Immature natural killer cell (primary cell): ENCODE measurements around the gene KCNJ9. TPM values are rescaled to one million over a fixed set of nuclear protein-coding genes. Genes with fewer than 3 reads are reported as not detected.

ENCODE experiments used
- DNase-seq, 3 donors: peaks; one replicate each; pipeline ENCODE4 v3.0.0; 2022; ENCODE audit warnings: mixed read lengths in 1 of 3
- H3K27ac Mint-ChIP-seq, 6 donors: one replicate each; pipeline ENCODE4 v1.8.0; 2020; ENCODE audit warnings: mixed read lengths in 6 of 6, mild to moderate bottlenecking in 5 of 6, inconsistent platforms in 4 of 6, moderate library complexity in 3 of 6
- H3K27me3 Mint-ChIP-seq, 3 donors: one replicate each; pipeline ENCODE4 v1.8.0; 2020 to 2021; ENCODE audit warnings: low read depth in 3 of 3, mild to moderate bottlenecking in 3 of 3, mixed read lengths in 3 of 3, moderate library complexity in 3 of 3, inconsistent platforms in 1 of 3
- H3K36me3 Mint-ChIP-seq, 3 donors: one replicate each; pipeline ENCODE4 v1.8.0; 2020; ENCODE audit warnings: mixed read lengths in 3 of 3, inconsistent platforms in 2 of 3, mild to moderate bottlenecking in 2 of 3
- H3K4me1 Mint-ChIP-seq, 2 donors: one replicate each; pipeline ENCODE4 v1.8.0; 2020; ENCODE audit warnings: inconsistent platforms in 2 of 2, mild to moderate bottlenecking in 2 of 2, mixed read lengths in 2 of 2, moderate library complexity in 1 of 2
- H3K4me3 Mint-ChIP-seq, 5 donors: one replicate each; pipeline ENCODE4 v1.8.0; 2020; ENCODE audit warnings: mild to moderate bottlenecking in 5 of 5, mixed read lengths in 5 of 5, inconsistent platforms in 3 of 5, moderate library complexity in 3 of 5
- H3K9me3 Mint-ChIP-seq, 6 donors: one replicate each; pipeline ENCODE4 v1.8.0; 2020; ENCODE audit warnings: mild to moderate bottlenecking in 6 of 6, mixed read lengths in 6 of 6, inconsistent platforms in 4 of 6, moderate library complexity in 3 of 6
- polyA plus RNA-seq, 3 donors: library from polyadenylated mRNA; unstranded; fragments of 300-500 nt; fragmentation: Illumina TruSeq; gene quantifications; one replicate each; pipeline ENCODE4 v1.2.3, GENCODE V29; 2021

Gene KCNJ9
- polyA plus RNA-seq, 3 donors from 2014 or later, result not detected

DNA sequence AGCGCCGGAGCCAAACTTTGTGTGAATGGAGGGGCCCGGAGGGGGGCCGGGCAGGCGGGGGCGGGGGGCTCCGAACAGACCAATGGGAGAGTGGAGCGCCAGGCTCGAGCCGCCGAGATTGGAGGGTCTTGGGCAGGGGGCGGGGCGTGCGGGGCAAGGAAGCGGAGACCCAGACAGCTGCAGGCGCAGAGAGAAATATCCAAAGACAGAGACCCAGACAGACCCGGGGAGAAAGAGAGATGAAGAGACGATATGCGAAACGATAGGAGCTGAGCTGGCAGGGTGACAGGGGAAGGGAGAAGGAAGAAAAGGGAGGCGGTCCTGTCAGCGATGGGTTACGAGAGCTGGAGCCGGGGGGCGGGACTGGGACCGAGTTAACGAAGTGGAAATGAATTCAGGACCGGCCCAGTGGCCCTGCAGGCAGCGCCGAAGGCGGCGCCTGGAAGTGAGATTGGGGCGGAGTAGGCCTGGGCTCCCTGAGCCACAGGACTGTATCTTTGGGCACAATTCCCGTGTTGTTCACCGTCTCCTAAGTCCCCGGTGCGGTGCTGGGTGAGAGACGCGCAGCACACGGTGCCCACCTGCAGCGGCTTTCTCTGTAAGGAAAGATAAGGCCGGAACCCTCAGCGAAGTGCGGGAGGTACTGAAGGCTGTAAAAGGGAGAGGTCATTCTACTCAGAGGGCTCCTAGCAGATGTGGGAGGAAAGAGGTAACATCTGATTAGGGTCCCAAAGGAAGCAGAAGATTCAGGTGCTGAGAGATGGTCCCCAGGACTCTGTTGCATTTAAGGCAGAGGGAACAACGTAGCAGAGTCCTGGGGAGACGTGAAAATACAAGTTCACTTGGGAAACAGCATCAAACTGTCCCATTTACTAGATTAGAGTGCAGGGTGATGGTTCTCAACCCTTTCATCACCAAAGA is 10.8 kb upstream of the KCNJ9 start:
- Mint-ChIP-seq H3K27ac (peak overlapping the region in 3 of 6 donors; percentile 32 to 67 (median 41)), H3K4me3 (peak overlapping the region; percentile 83 to 94 (median 91)), H3K36me3 (no peaks in the 10 kb centered on the region), H3K4me1 (peaks cover 8 to 9% of the 10 kb centered on the region in 2 donors), H3K9me3 (peaks cover 0 to 2% (median 0%) of the 10 kb centered on the region in 6 donors), H3K27me3 (peaks cover 7 to 11% (median 10%) of the 10 kb centered on the region in 3 donors)
- DNase-seq, result peak; percentile 62 to 69 (median 66)

DNA sequence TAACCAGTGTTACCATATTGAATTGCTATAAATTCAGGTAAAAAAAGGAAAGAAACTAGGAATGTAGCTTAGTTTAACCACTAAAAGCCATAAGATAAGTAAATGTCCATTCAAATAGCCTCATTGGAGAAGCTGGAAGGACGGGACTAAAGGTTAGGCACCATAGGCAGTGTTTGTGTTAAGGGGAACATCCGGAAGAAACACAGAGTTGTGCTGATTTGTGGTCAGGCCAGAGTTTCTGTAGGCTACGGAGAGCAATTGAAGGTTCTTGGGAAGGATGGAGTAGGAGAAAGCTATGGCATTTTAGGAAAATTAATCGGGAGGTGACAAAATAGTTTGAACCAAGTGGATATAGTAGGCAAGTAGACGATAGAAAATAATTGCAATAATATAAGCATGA is 10.0 kb upstream of the KCNJ9 start:
- no peaks in the 10 kb centered on the region for H3K36me3 Mint-ChIP-seq
- H3K27me3 Mint-ChIP-seq, result peaks cover 8 to 11% (median 9%) of the 10 kb centered on the region in 3 donors
- no peak overlapping the region for H3K27ac Mint-ChIP-seq

DNA sequence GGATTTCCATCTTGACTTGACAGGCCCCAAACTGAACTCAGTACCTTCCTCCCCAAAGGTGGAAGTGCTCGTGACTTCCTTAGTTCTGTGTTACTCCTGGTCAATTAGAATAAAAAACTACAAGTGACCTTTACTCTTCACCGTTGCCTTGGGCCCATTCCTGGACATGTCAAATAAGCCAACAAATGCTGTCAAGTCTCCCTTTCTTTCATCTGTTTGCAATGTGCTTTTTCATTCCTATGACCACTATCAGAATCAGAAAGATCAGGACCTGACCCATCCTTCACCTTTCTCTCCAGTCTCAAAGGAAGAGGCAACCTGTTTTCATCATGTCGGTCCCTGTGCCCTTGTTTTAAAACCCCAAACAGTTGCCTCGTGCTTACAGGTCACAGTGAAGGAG is 6.5 kb upstream of the KCNJ9 start:
- H3K9me3 Mint-ChIP-seq, result peaks cover 0 to 2% (median 0%) of the 10 kb centered on the region in 6 donors
- no peak overlapping the region for H3K27ac Mint-ChIP-seq
- peaks cover 9 to 13% (median 12%) of the 10 kb centered on the region in 3 donors for H3K27me3 Mint-ChIP-seq
- no peak for DNase-seq
- no peaks in the 10 kb centered on the region for H3K36me3 Mint-ChIP-seq
- no peak overlapping the region for H3K4me3 Mint-ChIP-seq
- peaks cover 7 to 9% of the 10 kb centered on the region in 2 donors for H3K4me1 Mint-ChIP-seq

More for the DNA sequence above, 10.0 kb upstream of the KCNJ9 start:
- DNase-seq, result no peak
- Mint-ChIP-seq H3K9me3 (peaks cover 0 to 2% (median 0%) of the 10 kb centered on the region in 6 donors), H3K4me3 (no peak overlapping the region), H3K4me1 (peaks cover 8 to 9% of the 10 kb centered on the region in 2 donors)

DNA sequence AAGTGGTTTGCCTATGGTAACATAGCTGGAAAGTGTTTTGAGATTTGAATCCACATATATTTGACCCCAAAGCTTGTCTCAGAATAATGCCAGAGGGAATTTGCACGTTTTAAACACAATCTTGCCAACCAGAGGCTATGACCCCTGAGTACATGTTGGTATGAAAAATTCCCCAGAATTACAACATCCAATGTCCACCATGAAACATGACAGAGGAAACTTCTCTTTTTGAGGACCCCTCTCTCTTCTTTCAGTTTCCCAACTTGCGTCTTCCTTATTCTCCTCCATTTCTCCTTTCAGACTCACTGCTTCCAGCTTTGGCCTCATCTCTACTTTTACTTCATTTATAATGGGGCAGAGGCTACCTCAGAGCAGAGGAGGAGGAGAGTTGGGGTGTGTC is 5.5 kb upstream of the KCNJ9 start:
- peaks cover 0 to under 1% of the 10 kb centered on the region in 2 donors for H3K4me1 Mint-ChIP-seq
- H3K27ac Mint-ChIP-seq, result no peak overlapping the region
- H3K4me3 Mint-ChIP-seq, result no peak overlapping the region
- peaks cover 0 to 2% (median 0%) of the 10 kb centered on the region in 6 donors for H3K9me3 Mint-ChIP-seq
- peaks cover 10 to 17% (median 11%) of the 10 kb centered on the region in 3 donors for H3K27me3 Mint-ChIP-seq
- no peak for DNase-seq
- no peaks in the 10 kb centered on the region for H3K36me3 Mint-ChIP-seq

DNA sequence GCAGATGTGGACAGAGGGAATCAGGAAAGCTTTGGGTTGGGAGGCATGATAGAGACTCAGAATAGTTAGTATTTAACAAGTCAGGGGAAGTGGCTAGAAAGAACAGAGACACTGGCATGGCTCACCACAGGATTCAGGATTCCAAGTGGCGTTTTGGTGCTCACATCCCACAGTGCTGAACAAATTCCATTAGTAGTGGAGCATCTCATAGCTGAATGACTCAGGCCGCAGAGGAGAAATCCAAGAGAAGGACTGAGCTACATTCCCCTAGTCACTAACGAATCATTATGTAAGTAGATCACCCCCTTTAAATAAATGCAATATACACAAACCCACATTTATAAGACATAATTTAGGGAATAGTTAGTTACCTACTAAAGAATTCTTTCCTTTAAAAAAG is 5.0 kb upstream of the KCNJ9 start:
- H3K27me3 Mint-ChIP-seq, result peaks cover 10 to 21% (median 11%) of the 10 kb centered on the region in 3 donors
- no peak overlapping the region for H3K27ac Mint-ChIP-seq

DNA sequence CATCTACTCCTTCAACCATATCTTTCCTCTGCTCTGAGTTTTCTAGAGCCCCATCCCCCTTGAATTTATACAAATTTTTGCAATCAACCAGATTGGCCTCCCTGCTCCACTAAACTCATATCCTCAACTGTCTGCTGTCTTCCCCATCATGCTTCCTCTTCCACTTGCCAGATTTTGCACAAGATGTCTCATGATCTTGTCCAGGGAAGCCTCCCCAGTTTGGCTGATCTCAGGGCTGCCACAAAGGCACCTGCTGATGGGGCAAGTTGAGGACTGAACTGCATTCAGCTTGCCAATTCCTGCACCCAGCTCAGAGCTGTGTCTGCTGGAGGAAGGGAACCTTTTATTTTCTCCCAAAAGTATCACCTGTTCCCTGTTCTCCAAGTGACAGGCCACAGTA is 3.9 kb upstream of the KCNJ9 start:
- Mint-ChIP-seq H3K27me3 (peaks cover 12 to 21% (median 21%) of the 10 kb centered on the region in 3 donors), H3K4me1 (no peaks in the 10 kb centered on the region), H3K27ac (no peak overlapping the region), H3K9me3 (no peaks in the 10 kb centered on the region), H3K36me3 (no peaks in the 10 kb centered on the region), H3K4me3 (no peak overlapping the region)
- DNase-seq, result no peak

More for the DNA sequence above, 5.0 kb upstream of the KCNJ9 start:
- no peak for DNase-seq
- Mint-ChIP-seq H3K4me1 (no peaks in the 10 kb centered on the region), H3K36me3 (no peaks in the 10 kb centered on the region), H3K4me3 (no peak overlapping the region), H3K9me3 (peaks cover 0 to 2% (median 0%) of the 10 kb centered on the region in 6 donors)

DNA sequence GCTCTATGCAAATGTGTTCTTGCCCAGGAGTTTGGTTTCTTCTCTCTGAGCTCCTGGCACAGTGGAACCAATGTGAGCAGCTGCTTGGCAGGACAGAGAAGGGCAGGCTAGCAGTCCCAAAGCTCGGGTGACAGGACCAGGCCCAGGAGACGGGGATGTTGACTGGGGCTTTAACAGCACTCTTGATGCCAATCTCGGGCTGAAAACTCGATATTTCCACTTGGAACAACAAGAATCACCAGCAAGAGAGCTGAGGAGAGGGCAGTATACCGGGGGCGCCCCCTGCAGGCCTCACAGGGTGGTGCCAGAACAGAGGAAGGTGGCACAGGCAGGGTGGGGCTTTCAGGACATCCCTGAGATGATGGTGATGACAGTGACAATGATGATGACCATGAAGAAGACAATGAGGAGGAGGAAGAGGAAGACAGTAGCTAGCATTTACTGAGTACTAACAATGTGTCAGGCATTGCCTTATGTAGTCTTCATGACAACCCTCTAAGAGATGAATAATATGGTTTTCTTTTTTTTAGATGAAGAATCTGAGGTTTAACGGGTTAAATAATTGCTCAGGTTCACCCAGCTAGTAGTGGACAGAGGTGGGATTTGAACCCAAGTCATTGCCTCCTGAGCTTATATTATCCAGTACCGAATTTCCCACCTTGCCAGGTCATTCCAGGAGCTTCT is 2.7 kb upstream of the KCNJ9 start:
- peak; percentile 26 to 46 (median 30) for DNase-seq
- H3K9me3 Mint-ChIP-seq, result no peaks in the 10 kb centered on the region
- no peak overlapping the region for H3K4me3 Mint-ChIP-seq
- H3K27ac Mint-ChIP-seq, result no peak overlapping the region
- H3K4me1 Mint-ChIP-seq, result no peaks in the 10 kb centered on the region
- H3K36me3 Mint-ChIP-seq, result no peaks in the 10 kb centered on the region
- H3K27me3 Mint-ChIP-seq, result peaks cover 17 to 26% (median 24%) of the 10 kb centered on the region in 3 donors

DNA sequence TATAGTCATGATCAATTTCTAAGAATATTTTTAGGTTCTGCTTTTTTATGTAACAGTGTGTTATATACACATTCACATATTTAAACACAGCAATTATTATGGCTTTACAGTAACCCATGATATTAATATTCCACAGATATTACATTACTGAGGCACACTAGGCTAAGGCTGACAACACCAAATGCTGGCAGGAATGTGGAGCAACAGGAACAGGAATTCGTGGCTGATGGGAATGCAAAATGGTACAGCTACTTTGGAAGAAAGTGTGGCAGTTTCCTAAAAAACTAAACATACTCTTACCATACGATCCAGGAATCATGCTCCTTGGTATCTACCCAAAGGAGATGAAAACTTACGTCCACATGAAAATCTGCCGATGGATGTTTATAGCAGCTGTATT is 1.9 kb upstream of the KCNJ9 start:
- DNase-seq, result no peak
- peaks cover 17 to 27% (median 25%) of the 10 kb centered on the region in 3 donors for H3K27me3 Mint-ChIP-seq
- no peak overlapping the region for H3K27ac Mint-ChIP-seq

DNA sequence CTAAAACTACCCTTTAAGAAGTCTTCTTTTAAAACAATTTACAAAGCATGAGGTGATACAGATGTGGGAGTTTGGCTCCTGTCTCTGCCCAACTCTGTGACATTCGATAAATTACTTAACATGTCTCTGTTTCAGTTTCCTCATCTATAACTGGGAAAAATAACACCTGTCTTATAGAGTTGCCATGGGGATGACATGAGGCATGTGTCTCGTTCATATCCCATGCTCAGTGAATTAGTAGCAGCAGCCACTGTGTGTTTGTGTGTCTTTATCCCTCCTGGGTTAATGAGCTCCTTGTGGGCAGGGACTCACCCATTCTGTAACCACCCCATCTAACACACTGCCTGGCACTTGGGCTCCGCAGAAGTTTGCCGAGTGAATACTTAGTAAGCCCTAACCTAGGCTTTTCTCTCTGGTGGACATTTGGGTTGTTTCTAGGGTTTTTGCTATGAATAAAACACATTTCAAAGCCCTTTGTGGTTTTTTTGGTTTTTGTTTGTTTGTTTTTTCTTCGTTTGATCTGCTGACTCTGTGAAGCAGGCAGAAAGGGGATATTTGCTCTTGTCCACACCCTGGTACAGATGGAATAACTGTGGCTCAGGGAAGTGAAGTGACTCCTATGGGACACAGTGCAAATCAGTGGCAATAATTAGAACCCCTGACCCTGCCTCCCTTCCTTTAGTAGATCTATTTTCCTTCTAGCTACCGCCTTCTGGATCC is 797 bp upstream of the KCNJ9 start:
- no peak overlapping the region for H3K27ac Mint-ChIP-seq
- no peaks in the 10 kb centered on the region for H3K9me3 Mint-ChIP-seq
- H3K36me3 Mint-ChIP-seq, result peaks cover 0 to 2% (median 0%) of the 10 kb centered on the region in 3 donors
- H3K27me3 Mint-ChIP-seq, result peaks cover 19 to 28% (median 27%) of the 10 kb centered on the region in 3 donors
- no peak overlapping the region for H3K4me3 Mint-ChIP-seq
- no peak for DNase-seq
- H3K4me1 Mint-ChIP-seq, result peaks cover 4 to 10% of the 10 kb centered on the region in 2 donors

More for the DNA sequence above, 1.9 kb upstream of the KCNJ9 start:
- Mint-ChIP-seq H3K9me3 (no peaks in the 10 kb centered on the region), H3K4me1 (peaks cover 4% of the 10 kb centered on the region in 2 donors), H3K36me3 (no peaks in the 10 kb centered on the region), H3K4me3 (no peak overlapping the region)

DNA sequence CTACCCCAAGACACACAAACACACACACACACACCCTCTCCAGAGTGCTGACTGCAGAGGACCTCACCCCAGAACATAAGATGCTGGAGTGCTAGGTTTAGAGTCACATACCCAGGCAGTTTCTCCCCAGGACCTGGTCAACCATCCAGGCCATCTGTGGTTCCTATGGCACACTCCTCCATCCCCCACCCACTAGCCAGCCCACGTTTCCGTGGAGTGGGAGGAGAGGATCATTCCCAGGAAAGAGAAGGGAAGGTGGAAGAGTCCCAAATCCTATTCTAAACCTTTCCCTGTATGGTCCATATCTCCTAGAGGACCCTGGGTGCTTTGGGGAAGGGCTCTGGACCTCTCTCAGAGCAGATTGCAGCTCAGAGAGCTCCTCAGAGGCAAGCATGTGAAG is 1.1 kb downstream of the KCNJ9 start:
- Mint-ChIP-seq H3K36me3 (peaks cover 0 to 11% (median 5%) of the 10 kb centered on the region in 3 donors), H3K4me1 (peaks cover 4 to 11% of the 10 kb centered on the region in 2 donors), H3K27me3 (peaks cover 21 to 23% (median 22%) of the 10 kb centered on the region in 3 donors), H3K27ac (no peak overlapping the region), H3K4me3 (peak overlapping the region in 4 of 5 donors; percentile 22 to 45 (median 36)), H3K9me3 (no peaks in the 10 kb centered on the region)
- DNase-seq, result no peak

DNA sequence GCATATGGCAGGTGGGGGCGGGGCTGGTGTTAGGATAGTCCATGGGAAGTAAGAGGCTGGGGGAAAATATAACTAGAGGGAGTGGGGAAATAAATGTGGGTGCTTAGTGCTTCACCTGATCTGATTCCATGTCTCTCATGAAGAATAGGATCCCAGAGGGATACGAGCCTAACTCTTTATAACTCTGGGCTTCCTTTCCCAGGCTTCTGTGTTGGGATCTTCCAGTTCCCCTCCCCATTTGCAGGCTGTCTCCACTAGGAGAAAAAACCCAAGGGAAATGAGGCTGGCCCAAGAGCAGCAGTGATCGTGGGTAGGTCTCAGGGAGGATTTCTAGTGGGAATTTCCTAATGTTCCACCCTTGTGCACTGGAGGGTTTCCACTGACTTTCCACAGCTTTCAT is 1.6 kb downstream of the KCNJ9 start:
- H3K27ac Mint-ChIP-seq, result no peak overlapping the region
- peaks cover 21 to 23% (median 22%) of the 10 kb centered on the region in 3 donors for H3K27me3 Mint-ChIP-seq

DNA sequence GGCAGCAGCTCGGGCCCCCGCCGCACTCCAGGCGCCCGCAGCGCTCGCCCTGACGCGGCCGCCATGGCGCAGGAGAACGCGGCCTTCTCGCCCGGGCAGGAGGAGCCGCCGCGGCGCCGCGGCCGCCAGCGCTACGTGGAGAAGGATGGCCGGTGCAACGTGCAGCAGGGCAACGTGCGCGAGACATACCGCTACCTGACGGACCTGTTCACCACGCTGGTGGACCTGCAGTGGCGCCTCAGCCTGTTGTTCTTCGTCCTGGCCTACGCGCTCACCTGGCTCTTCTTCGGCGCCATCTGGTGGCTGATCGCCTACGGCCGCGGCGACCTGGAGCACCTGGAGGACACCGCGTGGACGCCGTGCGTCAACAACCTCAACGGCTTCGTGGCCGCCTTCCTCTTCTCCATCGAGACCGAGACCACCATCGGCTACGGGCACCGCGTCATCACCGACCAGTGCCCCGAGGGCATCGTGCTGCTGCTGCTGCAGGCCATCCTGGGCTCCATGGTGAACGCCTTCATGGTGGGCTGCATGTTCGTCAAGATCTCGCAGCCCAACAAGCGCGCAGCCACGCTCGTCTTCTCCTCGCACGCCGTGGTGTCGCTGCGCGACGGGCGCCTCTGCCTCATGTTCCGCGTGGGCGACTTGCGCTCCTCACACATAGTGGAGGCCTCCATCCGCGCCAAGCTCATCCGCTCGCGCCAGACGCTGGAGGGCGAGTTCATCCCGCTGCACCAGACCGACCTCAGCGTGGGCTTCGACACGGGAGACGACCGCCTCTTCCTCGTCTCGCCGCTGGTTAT is 2.8 kb downstream of the KCNJ9 start:
- Mint-ChIP-seq H3K4me1 (peaks cover 4 to 11% of the 10 kb centered on the region in 2 donors), H3K36me3 (peaks cover 0 to 24% (median 5%) of the 10 kb centered on the region in 3 donors), H3K9me3 (no peaks in the 10 kb centered on the region), H3K27ac (no peak overlapping the region), H3K27me3 (peaks cover 20 to 23% (median 22%) of the 10 kb centered on the region in 3 donors), H3K4me3 (peak overlapping the region; percentile 47 to 69 (median 62))
- DNase-seq, result peak; percentile 41 to 48 (median 47)

More for the DNA sequence above, 1.6 kb downstream of the KCNJ9 start:
- peaks cover 4 to 11% of the 10 kb centered on the region in 2 donors for H3K4me1 Mint-ChIP-seq
- H3K36me3 Mint-ChIP-seq, result peaks cover 0 to 12% (median 5%) of the 10 kb centered on the region in 3 donors
- H3K9me3 Mint-ChIP-seq, result no peaks in the 10 kb centered on the region
- peak overlapping the region in 4 of 5 donors; percentile 35 to 67 (median 50) for H3K4me3 Mint-ChIP-seq
- DNase-seq, result no peak
